OCI-LY1 (cell line): ENCODE measurements around the gene THBS4.

Experiments used
- H2AFZ ChIP-seq: fragments of 200-600 bp; sonication (generic), shearing (Covaris generic); 2 replicates; pipeline ENCODE4 v1.6.0; 2014; ENCODE audit warnings: antibody characterized with exemption, mild to moderate bottlenecking, low read length
- H3F3A ChIP-seq: fragments of 200-600 bp; sonication (generic), shearing (Covaris generic); 2 replicates; pipeline ENCODE4 v1.6.0; 2014; ENCODE audit warnings: mild to moderate bottlenecking, antibody characterized with exemption, low read length, moderate library complexity; ENCODE audit not compliant: insufficient read depth
- H3K27ac ChIP-seq: fragments of 200-600 bp; sonication (generic); 2 replicates; pipeline ENCODE4 v1.5.1; 2014; ENCODE audit warnings: low read length, mixed run types, mild to moderate bottlenecking, low read depth; ENCODE audit not compliant: poor library complexity, severe bottlenecking
- H3K27me3 ChIP-seq: fragments of 200-600 bp; sonication (generic); 2 replicates; pipeline ENCODE4 v1.6.0; 2014; ENCODE audit warnings: antibody characterized with exemption, mild to moderate bottlenecking, low read length, moderate library complexity; ENCODE audit not compliant: insufficient read depth
- H3K36me3 ChIP-seq: fragments of 200-600 bp; sonication (generic); 2 replicates; pipeline ENCODE4 v1.6.1; 2014; ENCODE audit warnings: mild to moderate bottlenecking, antibody characterized with exemption, low read length, moderate library complexity, mixed read lengths; ENCODE audit not compliant: insufficient read depth
- H3K4me1 ChIP-seq: fragments of 200-600 bp; sonication (generic); 2 replicates; pipeline ENCODE4 v1.5.1; 2014; ENCODE audit warnings: mild to moderate bottlenecking, low read length, moderate library complexity; ENCODE audit not compliant: insufficient read depth, severe bottlenecking
- H3K4me2 ChIP-seq: fragments of 200-600 bp; sonication (generic), shearing (Covaris generic); 2 replicates; pipeline ENCODE4 v1.6.1; 2014; ENCODE audit warnings: low read length
- H3K4me3 ChIP-seq: fragments of 200-600 bp; sonication (generic); 2 replicates; pipeline ENCODE4 v1.5.1; 2014; ENCODE audit warnings: low read length, low read depth, mild to moderate bottlenecking, mixed read lengths; ENCODE audit not compliant: poor library complexity, severe bottlenecking
- H3K79me2 ChIP-seq: fragments of 200-600 bp; shearing (Covaris generic); 2 replicates; pipeline ENCODE4 v1.6.1; 2016; ENCODE audit warnings: mixed run types, low read length, mixed read lengths; ENCODE audit not compliant: insufficient read depth
- H3K9ac ChIP-seq: fragments of 200-600 bp; sonication (generic), shearing (Covaris generic); 2 replicates; pipeline ENCODE4 v1.6.1; 2014; ENCODE audit warnings: mild to moderate bottlenecking, low read length, mixed read lengths
- H3K9me2 ChIP-seq: fragments of 200-600 bp; sonication (generic), shearing (Covaris generic); 2 replicates; pipeline ENCODE4 v1.6.1; 2014; ENCODE audit warnings: low read depth, mild to moderate bottlenecking, low read length, mixed read lengths
- H3K9me3 ChIP-seq: fragments of 200-600 bp; shearing (Covaris generic); 2 replicates; pipeline ENCODE4 v1.6.1; 2014; ENCODE audit warnings: low read length, mixed read lengths
- H4K20me1 ChIP-seq: fragments of 200-600 bp; sonication (generic), shearing (Covaris generic); 2 replicates; pipeline ENCODE4 v1.6.0; 2016; ENCODE audit warnings: mild to moderate bottlenecking, low read length; ENCODE audit not compliant: insufficient read depth
- CTCF ChIP-seq: fragments of 200-600 bp; sonication (generic), shearing (Covaris generic); IDR thresholded peaks from 2 replicates; pipeline ENCODE4 v1.5.1; 2017; ENCODE audit warnings: mild to moderate bottlenecking, antibody characterized with exemption, low read length, moderate library complexity, mixed read lengths
- EZH2 ChIP-seq: fragments of 200-600 bp; sonication (generic), shearing (Covaris generic); IDR thresholded peaks from 2 replicates; pipeline ENCODE4 v1.8.0; 2017; ENCODE audit warnings: borderline replicate concordance, mixed run types, mild to moderate bottlenecking, antibody characterized with exemption, low read length, moderate library complexity, mixed read lengths

Gene THBS4

GRCh38 chr5:80068246-80068636 lies 33.1 kb downstream of the THBS4 start:
- Histone ChIP-seq H3K27ac (no peak overlapping the region), H3K27me3 (no peaks in the 10 kb centered on the region; the same call in 1 of the 2 replicates), H3K9me3 (no peaks in the 10 kb centered on the region), H3K4me1 (no peaks in the 10 kb centered on the region), H3K4me3 (no peak overlapping the region), H4K20me1 (no peaks in the 10 kb centered on the region), H3K79me2 (no peaks in the 10 kb centered on the region), H2AFZ (no peak overlapping the region), H3K4me2 (no peak overlapping the region), H3K9ac (no peak overlapping the region), H3K36me3 (no peaks in the 10 kb centered on the region), H3K9me2 (no peaks in the 10 kb centered on the region), H3F3A (no peaks in the 10 kb centered on the region)
- no peak for TF ChIP-seq CTCF
- no peak for TF ChIP-seq EZH2

DNA sequence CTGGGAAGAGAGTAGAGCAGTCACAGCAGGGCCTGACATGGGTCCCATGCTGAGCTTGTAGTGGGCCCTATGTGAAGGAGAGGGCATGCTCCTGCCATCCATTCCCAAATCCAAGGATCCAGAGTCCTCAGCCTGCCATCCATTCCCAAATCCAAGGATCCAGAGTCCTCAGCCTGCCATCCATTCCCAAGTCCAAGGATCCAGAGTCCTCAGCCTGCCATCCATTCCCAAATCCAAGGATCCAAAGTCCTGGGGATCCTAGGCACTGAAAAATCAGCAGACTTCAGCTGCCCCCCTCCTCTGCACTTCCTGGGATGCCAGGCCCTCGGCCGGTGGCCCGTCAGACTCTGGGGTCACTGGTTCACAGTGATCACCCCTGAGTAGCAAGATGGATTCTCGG lies 33.6 kb downstream of the THBS4 start:
- Histone ChIP-seq H3F3A (no peaks in the 10 kb centered on the region), H3K9me2 (no peaks in the 10 kb centered on the region), H3K27ac (no peak overlapping the region), H3K9ac (no peak overlapping the region), H3K4me3 (no peak overlapping the region), H3K27me3 (no peaks in the 10 kb centered on the region; the same call in 1 of the 2 replicates), H2AFZ (no peak overlapping the region), H3K36me3 (no peaks in the 10 kb centered on the region), H3K4me2 (no peak overlapping the region), H3K9me3 (no peaks in the 10 kb centered on the region), H3K79me2 (no peaks in the 10 kb centered on the region), H4K20me1 (no peaks in the 10 kb centered on the region), H3K4me1 (no peaks in the 10 kb centered on the region)
- no peak for TF ChIP-seq EZH2
- no peak for TF ChIP-seq CTCF

- Histone ChIP-seq H3K9ac (no peak overlapping the region), H3K4me3 (no peak overlapping the region), H2AFZ (no peak overlapping the region), H3K9me2 (no peaks in the 10 kb centered on the region), H4K20me1 (no peaks in the 10 kb centered on the region), H3K27me3 (no peaks in the 10 kb centered on the region; the same call in 1 of the 2 replicates), H3K36me3 (no peaks in the 10 kb centered on the region), H3K4me2 (no peak overlapping the region), H3K4me1 (no peaks in the 10 kb centered on the region), H3K9me3 (no peaks in the 10 kb centered on the region), H3K27ac (no peak overlapping the region), H3F3A (no peaks in the 10 kb centered on the region), H3K79me2 (no peaks in the 10 kb centered on the region)
- TF ChIP-seq CTCF (no peak), EZH2 (no peak)
Measured at GRCh38 chr5:80069251-80069800, 34.2 kb downstream of the THBS4 start.
